DOHH2 (cell line): ENCODE results near the gene SYNE1.

Experiments
- CTCF ChIP-seq: fragments of 200-600 bp; sonication (generic); IDR thresholded peaks from one replicate; pipeline ENCODE4 v1.5.1; 2014; ENCODE audit warnings: antibody characterized with exemption, mild to moderate bottlenecking, low read depth, low read length; ENCODE audit not compliant: poor library complexity, severe bottlenecking
- EZH2phosphoT487 ChIP-seq: fragments of 200-600 bp; sonication (generic); IDR thresholded peaks from 2 replicates; pipeline ENCODE4 v1.6.1; 2017; ENCODE audit warnings: borderline replicate concordance, mild to moderate bottlenecking, antibody characterized with exemption, low read length, moderate library complexity, mixed read lengths

- TF ChIP-seq CTCF: no peak
- no peak for TF ChIP-seq EZH2phosphoT487
Measured at GRCh38 chr6:152605941-152606340, 31.2 kb downstream of the SYNE1 start.
